Nephron progenitor cell (in vitro differentiated cells): Measurements from ENCODE around the gene MORN5.

ENCODE experiments used
- DNase-seq: peaks from one replicate; pipeline ENCODE4 v3.0.0; 2021
- H3K27ac Mint-ChIP-seq: 2 replicates; pipeline ENCODE4 v1.8.0; 2021; ENCODE audit warnings: mild to moderate bottlenecking, moderate library complexity, mixed read lengths
- H3K27me3 Mint-ChIP-seq: 2 replicates; pipeline ENCODE4 v1.8.0; 2021; ENCODE audit warnings: mild to moderate bottlenecking, low read depth, mixed read lengths; ENCODE audit not compliant: poor library complexity
- H3K36me3 Mint-ChIP-seq: 2 replicates; pipeline ENCODE4 v1.8.0; 2021; ENCODE audit warnings: low read depth, mixed read lengths
- H3K4me1 Mint-ChIP-seq: 2 replicates; pipeline ENCODE4 v1.8.0; 2021; ENCODE audit warnings: mixed read lengths
- H3K4me3 Mint-ChIP-seq: 2 replicates; pipeline ENCODE4 v1.8.0; 2021; ENCODE audit warnings: mild to moderate bottlenecking, moderate library complexity, mixed read lengths
- H3K9me3 Mint-ChIP-seq: 2 replicates; pipeline ENCODE4 v1.8.0; 2021; ENCODE audit warnings: mild to moderate bottlenecking, moderate library complexity, mixed read lengths
- TF ChIP-seq, protein P1 (sequence below): fragments of 200-600 bp; sonication (generic); IDR thresholded peaks from 2 replicates; pipeline ENCODE4 v1.5.0; 2021; ENCODE audit warnings: antibody characterized with exemption

MORN5 gene

DNA sequence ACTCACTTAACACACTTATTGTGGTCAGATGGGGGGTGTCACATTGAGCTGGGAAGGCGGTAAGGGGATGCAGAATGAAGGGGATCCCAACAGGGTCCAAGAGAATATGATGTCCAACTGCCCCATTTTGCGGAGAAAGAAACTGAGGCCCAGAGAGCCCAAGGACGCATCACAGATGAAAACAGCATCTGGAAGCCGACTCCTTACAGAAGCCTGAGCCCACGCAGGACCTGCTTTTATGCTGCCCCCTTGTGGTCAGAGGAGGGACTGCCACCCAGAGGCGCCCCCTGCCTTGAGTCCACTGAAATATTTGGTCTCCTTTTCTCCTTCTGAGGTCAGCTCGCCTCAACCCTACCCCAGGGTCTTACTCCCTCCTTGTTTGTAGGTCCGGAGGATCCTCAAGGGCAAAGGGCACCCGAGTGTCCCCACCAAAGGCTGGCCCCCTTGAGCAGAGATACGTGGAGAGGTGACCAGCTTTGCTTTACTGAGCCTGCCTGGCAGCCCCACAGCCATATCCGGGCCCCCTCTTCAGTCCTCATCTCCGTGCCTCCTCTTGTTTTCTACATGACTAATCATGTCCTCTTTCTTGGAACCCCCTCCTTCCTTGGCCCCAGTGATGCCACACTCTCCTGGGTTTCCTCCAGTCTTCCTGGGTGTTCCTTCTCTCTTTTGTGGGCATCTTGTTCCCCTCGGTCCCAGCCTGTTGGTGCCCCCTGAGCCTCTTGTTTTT is 36.6 kb upstream of the MORN5 start:
- H3K4me1 Mint-ChIP-seq = peaks cover 14% of the 10 kb centered on the region
- no peaks in the 10 kb centered on the region for H3K36me3 Mint-ChIP-seq
- H3K27me3 Mint-ChIP-seq = peaks cover 60% of the 10 kb centered on the region
- DNase-seq = peak; percentile 87
- no peak overlapping the region for H3K4me3 Mint-ChIP-seq
- no peak overlapping the region for H3K27ac Mint-ChIP-seq
- TF ChIP-seq, protein P1, sequence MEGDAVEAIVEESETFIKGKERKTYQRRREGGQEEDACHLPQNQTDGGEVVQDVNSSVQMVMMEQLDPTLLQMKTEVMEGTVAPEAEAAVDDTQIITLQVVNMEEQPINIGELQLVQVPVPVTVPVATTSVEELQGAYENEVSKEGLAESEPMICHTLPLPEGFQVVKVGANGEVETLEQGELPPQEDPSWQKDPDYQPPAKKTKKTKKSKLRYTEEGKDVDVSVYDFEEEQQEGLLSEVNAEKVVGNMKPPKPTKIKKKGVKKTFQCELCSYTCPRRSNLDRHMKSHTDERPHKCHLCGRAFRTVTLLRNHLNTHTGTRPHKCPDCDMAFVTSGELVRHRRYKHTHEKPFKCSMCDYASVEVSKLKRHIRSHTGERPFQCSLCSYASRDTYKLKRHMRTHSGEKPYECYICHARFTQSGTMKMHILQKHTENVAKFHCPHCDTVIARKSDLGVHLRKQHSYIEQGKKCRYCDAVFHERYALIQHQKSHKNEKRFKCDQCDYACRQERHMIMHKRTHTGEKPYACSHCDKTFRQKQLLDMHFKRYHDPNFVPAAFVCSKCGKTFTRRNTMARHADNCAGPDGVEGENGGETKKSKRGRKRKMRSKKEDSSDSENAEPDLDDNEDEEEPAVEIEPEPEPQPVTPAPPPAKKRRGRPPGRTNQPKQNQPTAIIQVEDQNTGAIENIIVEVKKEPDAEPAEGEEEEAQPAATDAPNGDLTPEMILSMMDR = peak; percentile 96
- H3K9me3 Mint-ChIP-seq = no peaks in the 10 kb centered on the region

DNA sequence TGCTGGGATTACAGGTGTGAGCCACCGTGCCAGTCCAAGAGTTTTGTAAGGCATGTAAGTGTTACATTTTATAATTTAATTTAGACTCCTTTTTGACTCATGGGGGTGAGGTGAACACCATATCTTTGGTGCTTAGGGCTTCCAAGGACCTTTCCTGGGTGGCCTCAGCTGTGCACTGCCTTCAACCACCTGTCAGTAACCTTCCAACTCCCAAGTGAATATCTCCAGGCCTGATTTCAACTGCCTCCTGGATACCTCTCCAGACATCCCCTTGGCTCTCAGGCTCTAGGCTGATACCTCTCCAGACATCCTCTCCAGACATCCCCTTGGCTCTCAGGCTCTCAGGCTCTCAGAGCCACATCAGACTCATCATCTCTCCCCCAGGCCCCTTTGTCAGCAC is 35.7 kb upstream of the MORN5 start:
- peaks cover 69% of the 10 kb centered on the region for H3K27me3 Mint-ChIP-seq

DNA sequence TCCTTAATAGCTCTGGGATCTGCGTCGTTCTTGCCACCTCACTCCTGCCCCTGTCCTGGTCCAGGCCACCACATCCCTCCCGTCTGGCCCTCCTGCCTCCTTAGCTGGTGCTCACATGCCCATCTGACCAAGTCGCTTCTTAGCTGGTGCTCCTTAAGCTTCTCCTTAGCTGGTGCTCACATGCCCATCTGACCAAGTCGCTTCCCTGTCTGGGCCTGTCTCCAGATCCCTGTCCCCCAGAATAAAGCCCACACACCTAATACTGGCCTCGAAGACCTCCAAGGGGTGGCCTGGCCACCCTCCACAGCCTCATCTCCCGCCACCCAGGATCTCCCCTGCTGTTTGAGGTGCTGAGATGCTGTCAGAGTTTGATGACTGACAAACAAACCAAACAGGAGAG is 35.2 kb upstream of the MORN5 start:
- no peak for DNase-seq
- TF ChIP-seq, protein P1 = no peak
- Mint-ChIP-seq H3K4me3 (no peak overlapping the region), H3K4me1 (peaks cover 14% of the 10 kb centered on the region), H3K36me3 (no peaks in the 10 kb centered on the region), H3K9me3 (no peaks in the 10 kb centered on the region), H3K27ac (no peak overlapping the region), H3K27me3 (peaks cover 73% of the 10 kb centered on the region)

More for the DNA sequence above, 35.7 kb upstream of the MORN5 start:
- H3K27ac Mint-ChIP-seq = no peak overlapping the region
- TF ChIP-seq, protein P1 = no peak
- no peak for DNase-seq
- H3K36me3 Mint-ChIP-seq = no peaks in the 10 kb centered on the region
- no peaks in the 10 kb centered on the region for H3K9me3 Mint-ChIP-seq
- H3K4me3 Mint-ChIP-seq = no peak overlapping the region
- H3K4me1 Mint-ChIP-seq = peaks cover 14% of the 10 kb centered on the region

DNA sequence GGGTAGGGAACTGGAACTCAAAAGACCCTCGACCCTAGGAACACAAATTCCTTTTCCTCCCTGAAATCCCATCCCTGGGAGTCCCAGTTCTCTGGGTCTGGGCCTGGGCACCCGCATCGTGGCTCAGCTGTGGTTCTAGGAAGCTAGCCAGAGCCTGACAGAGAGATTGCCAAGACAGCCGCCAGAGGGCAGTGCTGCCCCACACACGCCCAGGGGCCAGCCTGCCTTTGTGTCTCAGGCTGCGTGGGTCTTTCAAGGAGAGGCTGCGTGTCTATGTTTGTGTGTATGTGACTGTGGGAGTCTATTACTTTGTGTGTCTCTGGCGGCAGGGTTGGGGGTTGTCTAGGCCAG is 34.6 kb upstream of the MORN5 start:
- Mint-ChIP-seq H3K9me3 (no peaks in the 10 kb centered on the region), H3K27ac (no peak overlapping the region), H3K4me1 (peaks cover 14% of the 10 kb centered on the region), H3K27me3 (peaks cover 76% of the 10 kb centered on the region), H3K36me3 (no peaks in the 10 kb centered on the region), H3K4me3 (peak overlapping the region; percentile 62)
- TF ChIP-seq, protein P1 = peak; percentile 93
- DNase-seq = peak; percentile 87

DNA sequence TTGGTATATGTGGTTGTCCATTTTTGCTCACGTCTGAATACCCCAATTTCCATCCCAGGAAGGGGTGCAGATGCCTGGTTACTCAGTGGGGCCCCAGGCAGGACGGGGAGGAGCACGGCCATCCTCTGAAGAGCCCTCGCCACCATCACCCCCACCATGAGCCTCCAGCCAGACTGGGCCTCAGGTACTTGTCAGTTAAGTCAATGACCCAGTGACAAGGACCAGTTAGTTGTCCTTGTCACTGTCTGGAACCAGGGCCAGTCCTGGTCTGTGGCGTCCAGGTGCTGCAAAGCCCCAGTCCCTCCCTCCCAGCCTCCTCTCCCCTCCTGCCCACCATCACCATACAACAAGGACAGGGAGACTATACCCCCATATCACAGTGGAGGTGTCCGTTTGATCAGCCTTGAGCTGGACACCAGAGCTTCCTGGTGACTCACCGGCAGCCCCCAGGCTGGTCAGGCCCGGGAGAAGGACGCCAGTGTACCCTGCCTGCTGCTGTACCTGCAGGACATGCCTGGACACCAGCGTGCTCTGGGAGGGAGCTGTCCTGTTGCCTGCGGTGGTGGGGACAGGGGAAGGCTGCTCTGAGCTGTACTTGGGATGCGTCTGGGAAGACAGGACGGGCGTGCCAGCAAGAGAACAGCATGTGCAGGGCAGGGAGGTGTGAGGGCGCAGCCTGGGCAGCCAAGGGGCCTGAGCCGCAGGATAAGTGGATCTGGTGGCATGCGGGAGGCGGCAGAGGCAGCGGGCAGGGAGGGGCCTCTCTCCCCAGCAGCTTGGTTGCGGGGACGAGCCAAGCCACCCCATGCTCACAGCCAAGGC is 34.0 kb upstream of the MORN5 start:
- peaks cover 80% of the 10 kb centered on the region for H3K27me3 Mint-ChIP-seq
- H3K36me3 Mint-ChIP-seq = no peaks in the 10 kb centered on the region
- H3K4me3 Mint-ChIP-seq = peak overlapping the region; percentile 78
- TF ChIP-seq, protein P1 = no peak
- no peaks in the 10 kb centered on the region for H3K9me3 Mint-ChIP-seq
- peaks cover 14% of the 10 kb centered on the region for H3K4me1 Mint-ChIP-seq
- peak; percentile 20 for DNase-seq
- H3K27ac Mint-ChIP-seq = no peak overlapping the region
